GM19240 (cell line): ENCODE results near the gene B3GNT5.
"Not testable (repeated sequence)": the region's sequence is repeated elsewhere in the genome, so short reads cannot be mapped to it uniquely, and the experiment has no call there.

Experiments used
- DNase-seq: peaks from one replicate; pipeline ENCODE4 v3.0.0; 2011; ENCODE audit warnings: low spot score; ENCODE audit not compliant: insufficient read length

Gene B3GNT5

GRCh38 chr3:183230251-183230650, 22.8 kb upstream of the B3GNT5 start:
- DNase-seq: not testable (repeated sequence)

DNA sequence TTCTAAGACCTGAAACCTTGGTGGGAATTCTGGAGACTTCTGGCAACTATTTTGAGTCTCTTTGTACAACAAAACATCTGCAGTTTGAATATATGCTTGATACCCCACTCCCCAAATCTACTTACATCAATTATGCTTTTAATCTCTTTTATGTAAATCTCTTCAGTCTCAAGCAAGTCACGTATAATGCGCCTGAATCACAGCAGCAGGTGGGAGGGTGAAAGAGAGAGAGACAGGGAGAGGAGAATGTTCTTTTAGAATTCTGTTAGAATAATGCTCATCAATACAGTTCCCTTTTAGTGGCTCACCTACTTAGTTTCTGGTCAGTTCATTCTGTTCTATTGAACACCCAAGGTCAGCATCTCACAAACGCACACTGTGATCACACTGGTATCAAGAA, 22.2 kb upstream of the B3GNT5 start:
- no peak for DNase-seq

DNA sequence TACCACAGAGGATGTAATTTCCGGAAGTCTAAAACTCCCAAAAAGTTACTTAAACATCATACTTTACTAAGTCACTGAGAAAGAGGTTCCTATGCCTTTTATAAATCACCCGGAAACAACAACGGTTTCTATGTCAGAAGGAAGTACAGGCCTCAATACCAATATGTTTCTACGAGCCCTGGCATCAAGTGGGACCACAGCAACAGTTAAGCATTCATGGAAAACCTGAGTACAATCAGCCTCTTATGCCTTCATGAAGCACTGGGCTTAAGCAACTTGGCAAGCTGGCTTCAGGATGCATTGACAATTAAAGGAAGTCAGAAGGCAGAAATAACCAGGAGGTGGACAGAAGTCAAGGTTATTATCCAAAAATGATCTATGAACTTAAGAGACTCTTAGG, 19.1 kb upstream of the B3GNT5 start:
- no peak for DNase-seq

DNA sequence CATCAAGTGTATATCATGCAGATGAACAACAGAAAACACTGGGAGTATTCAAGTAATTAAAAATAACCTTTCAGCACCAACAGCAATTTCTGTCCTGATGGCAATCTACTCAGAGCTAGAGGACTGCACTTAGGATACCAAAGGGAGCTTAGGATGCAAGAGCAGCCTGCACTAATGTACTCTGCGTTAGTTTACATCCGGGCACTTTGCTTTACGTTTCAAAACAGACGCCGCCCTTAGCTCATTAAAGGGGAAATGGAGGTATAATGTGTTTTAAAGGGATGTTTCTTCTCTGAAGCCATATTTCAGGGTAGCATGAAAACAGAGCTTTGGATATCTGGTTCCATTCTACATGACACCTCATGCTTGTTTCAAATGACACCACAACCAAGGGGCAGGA, 14.0 kb upstream of the B3GNT5 start:
- no peak for DNase-seq

- DNase-seq: no peak
Measured at GRCh38 chr3:183242431-183242830, 10.6 kb upstream of the B3GNT5 start.

GRCh38 chr3:183244219-183244618, 8.8 kb upstream of the B3GNT5 start:
- DNase-seq: no peak

DNA sequence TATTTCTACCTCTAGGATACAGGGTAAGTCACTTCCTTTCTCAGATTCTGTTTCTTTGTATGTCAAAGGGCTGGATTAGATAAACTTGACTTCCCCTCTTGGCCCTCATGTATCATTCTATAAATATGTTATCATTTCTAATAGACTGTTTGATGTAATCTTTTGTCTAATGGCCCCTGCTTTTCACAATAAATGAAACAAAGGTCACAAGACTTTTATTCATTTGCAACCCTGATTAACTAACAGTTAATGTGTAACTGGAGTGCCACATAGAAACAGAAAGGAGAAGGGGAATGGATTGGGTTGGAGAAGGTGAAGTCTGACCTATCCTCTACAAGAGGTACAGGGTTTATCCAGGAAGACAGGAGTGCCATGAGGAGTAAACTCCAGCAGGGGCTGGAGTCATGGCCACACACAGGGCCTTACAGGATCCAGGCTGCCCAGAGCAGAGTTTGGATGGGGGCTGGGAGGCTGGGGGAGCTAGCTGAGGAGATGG, 8.0 kb upstream of the B3GNT5 start:
- no peak for DNase-seq

DNA sequence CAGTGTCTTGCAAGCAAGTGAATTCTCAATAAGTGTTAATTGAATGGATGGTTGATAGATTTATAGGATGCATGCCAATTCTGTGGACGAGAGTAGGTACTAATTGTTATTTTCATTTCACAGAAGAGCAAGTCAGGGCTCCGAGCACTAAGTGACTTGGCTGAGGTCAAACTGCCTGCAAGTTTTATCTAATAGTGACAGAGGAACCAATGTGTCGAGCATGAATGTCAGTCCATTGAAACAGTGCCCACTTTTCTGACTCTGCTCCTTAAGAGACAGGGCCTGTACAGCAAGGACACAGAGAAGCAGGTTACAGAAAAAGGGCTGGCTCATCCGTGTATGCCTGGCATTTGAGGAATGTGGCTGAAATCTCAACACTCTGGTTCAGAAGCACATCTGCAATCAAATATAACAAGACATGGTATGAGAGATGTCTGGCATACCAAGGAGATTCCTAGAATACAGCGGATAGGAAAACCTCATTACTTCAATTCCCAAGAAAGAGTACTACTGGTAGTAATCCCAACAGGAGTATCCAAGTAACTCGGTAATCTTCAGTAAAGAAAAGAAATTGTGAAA, 6.0 kb upstream of the B3GNT5 start:
- DNase-seq: no peak

GRCh38 chr3:183249006-183249718, 3.9 kb upstream of the B3GNT5 start:
- DNase-seq: no peak

GRCh38 chr3:183252118-183252782, 803 bp upstream of the B3GNT5 start:
- no peak for DNase-seq

DNA sequence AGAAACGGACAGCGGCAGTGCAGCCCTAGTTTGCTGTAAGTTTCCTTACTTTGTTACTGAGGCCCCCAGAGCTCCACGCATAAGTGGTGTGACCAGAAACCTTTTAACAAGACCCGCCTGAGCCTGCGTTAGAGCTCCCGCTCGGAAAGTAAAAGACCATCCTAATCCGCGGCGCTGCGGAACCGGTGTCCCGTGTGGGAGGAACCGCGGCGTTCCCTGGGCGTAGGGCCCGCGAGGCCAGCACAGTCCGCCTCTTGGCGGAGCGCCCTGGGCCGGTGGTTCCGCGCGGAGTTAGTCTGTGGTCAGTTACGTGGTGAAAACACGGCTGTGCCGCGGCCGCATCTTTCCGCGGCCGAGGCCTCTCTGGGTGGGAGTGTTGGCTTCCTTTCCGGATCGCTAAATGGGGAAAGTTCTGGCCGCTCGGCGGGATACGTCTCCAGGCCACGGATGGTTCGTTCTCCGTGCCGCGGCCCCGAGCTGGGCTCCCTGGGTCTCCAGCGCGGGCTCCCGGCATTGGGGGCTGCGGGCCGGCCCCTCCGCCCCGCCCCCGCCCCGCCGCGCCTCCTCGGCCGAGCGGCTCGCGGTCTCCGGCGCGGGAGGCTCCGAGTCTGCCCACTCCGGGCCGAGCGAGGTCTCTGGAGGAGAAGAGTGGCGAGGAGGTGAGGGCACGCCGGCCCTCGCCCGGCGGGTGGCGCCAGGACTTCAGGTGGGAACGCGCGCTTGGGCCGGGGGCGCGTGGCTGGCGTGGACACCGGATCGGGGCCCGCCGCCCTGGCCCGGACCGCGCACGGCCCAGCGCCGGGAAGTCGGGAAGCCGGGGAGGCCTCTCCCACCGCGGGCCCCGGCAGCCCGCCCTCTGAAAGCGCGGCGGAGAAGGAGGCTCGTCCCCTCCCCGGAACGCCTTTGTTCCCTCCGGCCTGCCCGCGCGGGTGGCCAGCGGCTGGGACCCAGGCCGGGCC, 754 bp downstream of the B3GNT5 start:
- no peak for DNase-seq

- no peak for DNase-seq
Measured at GRCh38 chr3:183254487-183255347, 1.7 kb downstream of the B3GNT5 start.

DNA sequence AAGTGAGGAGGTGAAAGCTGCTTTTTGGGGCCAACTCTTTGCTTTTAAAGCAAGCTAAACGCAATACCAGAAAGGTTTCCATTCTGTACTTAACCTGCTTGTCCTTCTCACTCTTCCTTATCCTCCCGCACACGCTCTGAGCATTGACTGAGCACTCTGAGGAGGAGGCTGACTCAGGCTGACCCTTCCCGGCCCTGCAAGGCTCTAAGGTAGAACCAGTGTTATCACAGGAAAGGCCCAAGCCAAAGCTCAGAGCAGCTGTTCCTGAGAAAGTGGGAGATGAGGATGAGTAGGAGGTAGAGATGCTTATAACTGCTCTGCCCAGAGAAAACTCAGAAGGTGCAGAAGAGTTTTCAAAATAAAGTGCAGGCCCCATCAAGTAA, 2.3 kb downstream of the B3GNT5 start:
- DNase-seq: no peak

- DNase-seq: no peak
Measured at GRCh38 chr3:183259087-183259486, 6.0 kb downstream of the B3GNT5 start.

DNA sequence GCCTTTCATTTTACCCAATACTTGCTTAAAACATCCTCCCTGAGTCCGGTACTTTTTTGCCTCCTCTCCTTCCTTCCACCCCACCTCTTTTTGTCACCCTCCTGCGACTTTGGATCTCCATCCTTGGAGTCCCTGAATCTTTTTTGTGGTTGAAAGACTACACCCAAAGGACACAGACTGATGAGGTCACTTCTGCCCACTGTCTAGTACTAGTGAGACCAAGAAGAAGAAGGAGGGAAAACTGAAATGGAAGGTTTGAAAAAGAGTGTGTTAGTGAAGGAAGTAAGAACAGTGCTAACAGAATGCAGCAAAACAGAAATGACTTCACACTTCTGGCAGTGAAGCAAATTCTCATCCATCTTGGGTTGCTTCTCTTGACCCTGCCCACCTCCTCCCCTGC, 6.6 kb downstream of the B3GNT5 start:
- no peak for DNase-seq

GRCh38 chr3:183260167-183260904, 7.3 kb downstream of the B3GNT5 start:
- no peak for DNase-seq

DNA sequence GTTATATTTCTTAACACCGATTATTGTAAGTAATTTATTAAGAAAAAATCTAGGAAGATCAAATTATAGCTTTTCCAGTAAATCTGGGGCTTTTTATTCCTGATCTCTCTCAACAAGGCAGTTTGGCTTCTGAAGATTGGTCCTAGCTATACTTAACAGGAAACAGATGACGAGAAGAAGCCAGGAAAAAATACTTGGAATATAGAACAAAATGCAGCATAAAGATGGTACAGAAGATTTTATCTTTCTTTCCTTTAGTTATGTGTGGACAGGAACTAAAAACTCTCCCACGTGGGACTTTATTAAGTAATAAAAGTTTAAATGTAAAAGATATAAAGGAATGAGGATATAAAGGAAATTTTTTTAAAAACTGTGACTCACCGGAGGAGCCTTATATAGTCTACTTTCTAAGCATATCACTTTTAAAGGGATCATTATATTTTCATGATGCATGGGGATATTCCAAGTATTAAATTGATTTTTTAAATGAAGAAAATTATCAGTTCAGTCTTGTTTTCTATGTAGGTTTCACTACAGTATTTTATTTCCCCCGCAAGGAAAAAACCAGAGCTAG, 8.2 kb downstream of the B3GNT5 start:
- DNase-seq: no peak

DNA sequence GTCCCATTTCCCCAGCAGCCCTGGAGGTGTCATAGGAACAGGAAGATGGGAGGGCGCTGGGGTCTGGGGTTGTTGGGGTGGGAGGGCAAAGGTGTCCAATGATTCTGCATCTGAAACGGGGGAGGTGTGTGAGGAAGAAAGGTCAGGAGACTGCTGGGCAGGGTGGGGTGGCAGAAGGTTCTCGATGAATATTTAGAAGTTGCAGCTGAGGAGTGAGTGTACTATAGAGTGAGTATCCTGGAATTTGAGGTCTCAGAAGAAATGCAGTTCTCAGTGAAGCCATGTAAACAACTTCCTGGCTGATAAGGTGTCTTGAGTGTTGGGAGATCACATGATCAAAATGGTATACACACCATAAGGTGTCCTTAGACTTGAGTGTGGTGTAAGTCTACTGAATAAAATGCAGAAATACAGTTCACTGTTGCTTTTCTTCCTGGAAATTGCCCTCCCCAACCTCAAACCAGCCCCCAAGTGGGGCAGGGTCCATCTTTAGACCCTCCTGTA, 9.9 kb downstream of the B3GNT5 start:
- DNase-seq: no peak

- DNase-seq: no peak
Measured at GRCh38 chr3:183264268-183264667, 11.2 kb downstream of the B3GNT5 start.
